ENCODE results near the gene PAIP2.

The PAIP2 gene

GRCh38 chr5:139395844-139396640, 54.4 kb downstream of the PAIP2 start:
- in situ Hi-C loops (cut with MboI; ENCODE audit: low pct_unique_long_range_greater_than_20kb, low sequenced_read_pairs, unreplicated experiment) = no loop called here
- no peak for DNase-seq (ENCODE audit: low spot score)

GRCh38 chr5:139396691-139397090, 55.0 kb downstream of the PAIP2 start:
- in situ Hi-C loops (cut with MboI; ENCODE audit: low pct_unique_long_range_greater_than_20kb, low sequenced_read_pairs, unreplicated experiment) = no loop called here
- no peak for TF ChIP-seq CTCF (IDR thresholded peaks at IDR 0.05; ENCODE audit: extremely low read depth, insufficient read depth, missing control alignments)

More at GRCh38 chr5:139395844-139396640, 54.4 kb downstream of the PAIP2 start:
- peak; percentile 1 for TF ChIP-seq CTCF (IDR thresholded peaks at IDR 0.05; ENCODE audit: extremely low read depth, insufficient read depth, missing control alignments)

DNA sequence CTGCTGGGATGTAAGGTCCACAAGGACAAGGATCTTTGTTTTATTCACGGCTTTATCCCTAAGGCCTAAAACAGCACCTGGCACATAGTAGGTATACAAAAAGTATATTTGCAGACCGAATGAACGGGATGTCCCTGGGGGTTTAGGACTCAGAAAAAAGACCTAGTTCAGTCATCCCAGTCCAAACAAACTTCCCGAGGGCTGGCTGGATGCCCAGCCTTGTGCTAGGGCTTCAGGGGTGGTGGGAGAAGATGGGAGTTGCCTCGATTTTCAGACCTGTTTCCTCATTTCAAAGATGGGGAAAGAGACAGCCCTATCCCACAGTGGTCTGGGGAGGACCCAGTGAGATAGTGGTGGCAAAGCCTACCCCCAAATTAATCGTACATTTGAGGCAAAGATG, 56.3 kb downstream of the PAIP2 start:
- in situ Hi-C loops (cut with MboI; ENCODE audit: low pct_unique_long_range_greater_than_20kb, low sequenced_read_pairs, unreplicated experiment) = no loop called here
- DNase-seq (ENCODE audit: low spot score) = no peak
- TF ChIP-seq CTCF (IDR thresholded peaks at IDR 0.05; ENCODE audit: extremely low read depth, insufficient read depth, missing control alignments) = no peak

More at GRCh38 chr5:139396691-139397090, 55.0 kb downstream of the PAIP2 start:
- DNase-seq (ENCODE audit: low spot score) = no peak

DNA sequence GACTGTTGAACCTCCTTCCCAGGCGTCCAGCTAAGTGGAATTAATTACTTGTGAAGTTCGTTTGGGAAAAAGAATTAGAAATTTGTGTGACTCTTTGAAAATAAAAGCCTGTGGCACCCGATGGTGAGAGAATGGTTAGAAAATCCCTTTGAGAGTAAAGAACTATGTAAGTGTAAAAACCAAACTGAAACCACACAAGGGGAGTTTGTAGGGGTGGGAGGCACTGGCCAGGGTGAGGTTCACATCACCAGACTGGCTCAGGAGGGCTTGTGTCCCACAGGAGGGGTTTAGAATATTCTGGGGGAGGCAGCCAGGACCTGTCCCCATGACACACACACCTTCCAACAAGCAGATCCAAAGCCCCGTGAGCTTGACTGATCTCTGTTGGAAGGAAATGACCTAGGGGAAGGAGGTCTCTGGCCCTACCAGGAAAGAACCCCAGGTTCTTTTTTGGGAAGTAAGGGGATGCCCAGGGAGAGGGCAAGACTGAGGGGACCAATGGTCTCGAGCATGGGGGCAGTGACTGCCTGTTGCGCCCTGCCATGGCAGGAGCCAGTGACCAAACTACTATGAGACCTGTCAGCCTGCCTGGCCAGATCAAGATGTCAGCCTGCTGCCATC, 58.0 kb downstream of the PAIP2 start:
- no peak for TF ChIP-seq CTCF (IDR thresholded peaks at IDR 0.05; ENCODE audit: extremely low read depth, insufficient read depth, missing control alignments)
- in situ Hi-C loops (cut with MboI; ENCODE audit: low pct_unique_long_range_greater_than_20kb, low sequenced_read_pairs, unreplicated experiment) = no loop called here
- DNase-seq (ENCODE audit: low spot score) = peak; percentile 86

- no peak for TF ChIP-seq CTCF (IDR thresholded peaks at IDR 0.05; ENCODE audit: extremely low read depth, insufficient read depth, missing control alignments)
- in situ Hi-C loops (cut with MboI; ENCODE audit: low pct_unique_long_range_greater_than_20kb, low sequenced_read_pairs, unreplicated experiment) = no loop called here
- no peak for DNase-seq (ENCODE audit: low spot score)
Measured at GRCh38 chr5:139401546-139401945, 59.9 kb downstream of the PAIP2 start.

GRCh38 chr5:139402561-139403158, 61.0 kb downstream of the PAIP2 start:
- DNase-seq (ENCODE audit: low spot score) = no peak
- TF ChIP-seq CTCF (IDR thresholded peaks at IDR 0.05; ENCODE audit: extremely low read depth, insufficient read depth, missing control alignments) = peak; percentile 71
- in situ Hi-C loops (cut with MboI; ENCODE audit: low pct_unique_long_range_greater_than_20kb, low sequenced_read_pairs, unreplicated experiment) = no loop called here
